Activated CD8-positive, alpha-beta memory T cell treated with anti-CD3 and anti-CD28 coated beads, Interleukin-2, amount 50 U/mL, for 4 hours (primary cell): ENCODE results near the gene USF2.

Experiments
- DNase-seq: peaks from one replicate; pipeline ENCODE4 v3.0.0-alpha.2; 2020

The USF2 gene

DNA sequence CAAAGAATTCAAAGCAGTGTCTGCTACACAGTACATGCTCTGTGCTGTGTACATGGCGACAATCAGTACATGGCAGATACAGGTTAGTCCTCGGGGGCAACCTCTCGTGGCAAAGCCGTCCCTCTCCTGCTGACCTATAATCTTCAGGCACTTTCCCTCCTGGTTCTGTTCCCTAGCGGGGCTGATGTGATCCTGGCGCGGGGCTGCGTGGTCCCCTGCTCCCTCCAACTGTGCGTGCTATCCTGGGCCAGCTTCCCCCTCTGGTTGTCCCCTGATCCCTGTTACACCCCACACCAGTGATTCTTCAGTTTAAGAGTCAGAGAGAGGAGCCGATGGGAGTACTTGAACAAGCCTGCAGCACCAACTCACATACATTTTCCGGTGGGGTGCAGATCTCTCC is 35.3 kb downstream of the USF2 start:
- no peak for DNase-seq

DNA sequence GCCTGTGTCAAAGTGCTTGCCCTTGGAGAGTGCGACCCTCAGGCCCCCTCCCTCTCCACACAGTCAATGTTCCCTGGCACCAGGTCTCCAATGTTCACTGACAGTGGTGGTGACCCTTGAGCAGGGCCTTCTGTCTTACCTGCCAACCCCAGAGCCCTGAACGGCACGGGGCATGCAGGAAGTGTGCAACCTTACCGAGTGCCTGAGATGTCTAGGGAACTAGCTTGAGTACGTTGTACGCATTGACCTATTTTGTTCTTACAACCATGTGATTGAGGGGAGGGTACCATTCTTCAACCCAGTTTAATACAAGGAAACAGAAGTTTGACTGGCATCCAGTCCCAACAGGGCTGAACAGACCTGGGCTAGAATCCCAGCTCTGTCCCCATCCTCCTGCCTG is 36.4 kb downstream of the USF2 start:
- DNase-seq = no peak

DNA sequence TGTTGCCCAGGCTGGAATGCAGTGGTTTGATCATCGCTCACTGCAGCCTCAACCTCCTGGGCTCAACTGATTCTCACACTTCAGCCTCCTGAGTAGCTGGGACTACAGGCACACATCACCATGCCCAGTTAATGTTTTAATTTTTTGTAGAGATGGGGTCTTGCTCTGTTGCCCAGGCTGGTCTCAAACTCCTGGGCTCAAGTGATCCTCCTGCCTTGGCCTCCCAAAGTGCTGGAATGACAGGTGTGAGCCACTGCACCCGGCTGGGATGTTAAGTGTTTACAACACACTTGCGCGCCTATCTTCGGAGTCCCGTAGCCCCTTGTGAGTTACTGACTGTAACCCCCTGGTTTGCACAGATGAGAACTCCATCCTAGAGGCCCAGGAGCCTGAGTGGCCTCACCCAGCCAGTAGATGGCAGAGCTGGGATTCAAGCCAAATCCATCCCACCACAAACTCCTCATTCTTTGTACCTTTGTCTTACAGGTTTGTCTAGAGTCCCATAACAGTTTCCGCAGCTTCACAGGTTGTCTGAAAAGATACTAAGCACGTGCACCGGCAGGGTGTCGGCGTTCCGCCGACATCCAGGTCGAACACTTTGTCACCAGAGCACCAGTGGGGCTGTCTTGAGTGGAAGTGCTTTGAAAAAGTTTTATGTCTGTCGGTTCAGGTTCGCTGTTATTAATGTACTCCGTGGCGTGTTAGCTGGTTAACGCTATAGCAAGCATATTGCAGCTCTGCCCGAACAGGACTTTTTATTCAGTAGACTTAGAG is 37.9 kb downstream of the USF2 start:
- DNase-seq = no peak

DNA sequence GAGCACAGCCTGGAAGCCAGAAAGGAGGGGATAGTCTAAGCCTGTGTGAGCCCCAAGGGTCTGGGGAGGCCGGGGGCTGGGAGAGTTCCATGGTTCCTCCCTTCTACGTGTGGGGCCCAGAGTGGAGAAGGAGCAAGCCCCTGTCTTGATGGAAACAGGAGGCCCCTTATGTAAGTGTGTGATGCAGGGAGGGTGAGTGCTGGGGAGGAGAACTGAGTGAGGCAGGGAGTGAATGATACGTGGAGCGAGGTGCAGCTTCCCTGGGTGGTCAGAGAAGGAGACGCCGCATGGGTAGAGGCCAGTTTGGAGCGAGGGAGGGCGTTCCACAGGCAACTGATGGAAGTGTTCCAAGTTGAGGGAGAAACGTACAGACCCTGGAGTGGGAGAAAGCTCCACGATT is 39.2 kb downstream of the USF2 start:
- DNase-seq = no peak

DNA sequence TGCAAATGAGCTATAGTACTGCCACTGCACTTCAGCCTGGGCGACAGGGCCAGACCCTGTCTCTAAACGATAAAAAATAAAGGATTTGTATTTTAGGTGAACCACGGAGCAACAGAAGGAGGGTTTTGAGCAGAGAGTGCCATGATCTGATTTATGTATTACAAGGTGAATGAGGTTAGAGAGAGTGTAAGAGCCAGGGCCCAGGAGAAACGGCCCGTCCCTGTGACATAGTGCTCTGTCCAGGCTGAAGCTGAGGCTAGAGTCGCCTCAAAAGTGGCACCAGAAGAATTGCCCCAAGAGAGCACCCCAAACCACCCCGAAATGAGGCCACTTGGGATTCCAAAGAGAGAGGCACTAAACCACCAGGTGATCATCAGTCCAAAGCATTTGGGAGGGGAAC is 40.1 kb downstream of the USF2 start:
- DNase-seq = no peak

DNA sequence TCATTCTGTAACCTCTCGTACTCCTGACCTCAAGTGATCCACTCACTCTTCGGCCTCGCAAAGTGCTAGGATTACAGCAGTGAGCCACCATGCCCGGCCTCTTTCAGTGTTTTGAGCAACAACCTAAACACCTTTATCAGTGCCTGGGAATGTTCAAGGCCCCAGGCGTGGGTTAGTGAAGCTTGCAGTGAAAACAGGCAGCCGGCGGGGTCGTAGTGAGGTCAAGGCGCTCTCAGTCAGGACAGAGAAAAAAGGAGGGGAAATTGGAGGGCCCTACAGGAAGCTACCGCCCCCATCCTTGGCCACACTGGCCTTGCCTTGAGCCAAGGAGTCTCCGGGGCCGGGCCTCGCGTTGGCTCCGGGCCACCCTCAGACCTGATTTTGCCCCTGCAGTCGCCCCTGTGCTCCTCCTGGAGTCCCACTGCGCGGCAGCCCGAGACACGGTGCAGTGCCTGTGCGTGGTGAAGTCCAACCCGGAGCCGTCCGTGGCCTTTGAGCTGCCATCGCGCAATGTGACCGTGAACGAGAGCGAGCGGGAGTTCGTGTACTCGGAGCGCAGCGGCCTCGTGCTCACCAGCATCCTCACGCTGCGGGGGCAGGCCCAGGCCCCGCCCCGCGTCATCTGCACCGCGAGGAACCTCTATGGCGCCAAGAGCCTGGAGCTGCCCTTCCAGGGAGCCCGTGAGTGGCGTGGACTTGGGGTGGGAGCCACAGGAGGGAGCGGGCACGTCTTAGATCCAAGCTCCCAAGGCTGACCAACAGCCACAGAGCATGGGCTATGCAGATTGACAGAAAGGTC is 40.9 kb downstream of the USF2 start:
- DNase-seq = no peak

DNA sequence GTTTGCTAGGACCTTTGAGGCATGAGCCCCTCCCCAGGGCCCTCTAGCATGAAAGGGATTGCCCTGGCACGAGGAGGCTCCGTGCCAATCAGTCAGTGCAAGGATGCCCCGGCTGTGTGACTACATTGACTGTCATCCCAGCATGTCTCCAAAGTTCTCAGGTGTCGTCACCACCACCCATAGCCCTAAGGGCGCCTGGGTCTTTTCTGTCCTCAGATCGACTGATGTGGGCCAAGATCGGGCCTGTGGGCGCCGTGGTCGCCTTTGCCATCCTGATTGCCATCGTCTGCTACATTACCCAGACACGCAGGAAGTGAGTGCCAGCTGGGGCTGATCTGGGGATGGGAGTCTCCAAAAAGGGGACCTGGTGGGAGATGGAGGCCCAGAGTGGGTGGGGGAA is 41.6 kb downstream of the USF2 start:
- DNase-seq = no peak

DNA sequence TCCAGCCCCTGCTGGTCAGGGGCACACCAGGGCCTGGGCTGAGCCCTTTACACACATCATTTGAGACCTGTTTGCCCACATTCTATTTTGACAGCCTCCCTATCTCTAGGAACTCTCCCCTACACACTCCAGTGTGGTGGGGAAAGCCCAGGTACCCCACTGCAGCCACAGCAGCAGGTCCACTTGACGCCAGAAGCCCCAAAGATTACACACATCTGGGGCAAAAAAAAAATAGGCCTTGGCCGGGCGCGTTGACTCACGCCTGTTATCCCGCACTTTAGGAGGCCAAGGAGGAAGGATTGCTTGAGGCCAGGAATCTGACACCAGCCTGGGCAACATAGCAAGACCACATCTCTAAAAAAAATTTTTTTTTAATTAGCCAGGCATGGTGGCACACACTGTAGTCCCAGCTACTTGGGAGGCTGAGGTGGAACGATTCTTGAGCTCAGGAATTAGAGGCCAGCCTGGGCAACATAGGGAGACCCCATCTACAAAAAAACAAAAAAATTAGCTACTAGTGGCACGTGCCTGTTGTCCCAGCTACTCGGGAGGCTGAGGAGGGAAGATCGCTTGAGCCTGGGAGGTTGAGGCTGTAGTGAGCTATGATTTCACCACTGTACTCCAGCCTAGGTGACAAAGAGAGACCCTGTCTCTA is 42.2 kb downstream of the USF2 start:
- no peak for DNase-seq

DNA sequence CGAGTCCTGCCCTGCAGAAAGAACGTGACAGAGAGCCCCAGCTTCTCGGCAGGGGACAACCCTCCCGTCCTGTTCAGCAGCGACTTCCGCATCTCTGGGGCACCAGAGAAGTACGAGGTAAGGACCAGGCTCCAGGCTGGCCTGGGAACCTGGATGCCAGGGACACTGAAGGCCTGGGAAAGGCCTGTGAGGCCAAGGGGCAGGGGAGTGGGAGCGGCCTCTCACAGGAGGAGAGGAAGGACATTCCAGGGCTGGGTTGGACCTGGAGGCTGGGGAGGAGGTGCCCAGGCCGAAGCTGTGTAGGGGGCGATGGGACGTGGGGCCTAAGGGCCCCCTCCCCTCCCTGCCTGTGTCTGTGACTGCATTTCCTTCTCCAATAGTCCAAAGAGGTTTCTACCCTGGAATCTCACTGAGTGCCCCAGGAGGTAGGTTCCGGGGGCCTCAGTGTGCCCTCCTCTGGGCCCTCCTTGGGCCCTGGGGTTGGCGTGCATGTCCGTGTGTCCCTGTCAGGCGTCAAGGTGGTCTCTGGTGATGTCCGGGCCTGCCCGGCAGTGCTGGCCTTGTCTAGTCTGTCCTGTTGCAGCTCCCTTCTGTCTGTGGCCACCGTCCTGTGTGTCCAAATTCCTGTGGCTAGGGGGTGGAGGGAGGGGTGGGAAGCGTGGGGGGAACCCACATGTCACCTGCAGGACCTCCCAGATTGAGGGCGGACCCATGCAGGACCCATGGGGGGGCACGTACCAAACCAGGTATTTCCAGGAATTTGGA is 43.3 kb downstream of the USF2 start:
- DNase-seq = no peak

DNA sequence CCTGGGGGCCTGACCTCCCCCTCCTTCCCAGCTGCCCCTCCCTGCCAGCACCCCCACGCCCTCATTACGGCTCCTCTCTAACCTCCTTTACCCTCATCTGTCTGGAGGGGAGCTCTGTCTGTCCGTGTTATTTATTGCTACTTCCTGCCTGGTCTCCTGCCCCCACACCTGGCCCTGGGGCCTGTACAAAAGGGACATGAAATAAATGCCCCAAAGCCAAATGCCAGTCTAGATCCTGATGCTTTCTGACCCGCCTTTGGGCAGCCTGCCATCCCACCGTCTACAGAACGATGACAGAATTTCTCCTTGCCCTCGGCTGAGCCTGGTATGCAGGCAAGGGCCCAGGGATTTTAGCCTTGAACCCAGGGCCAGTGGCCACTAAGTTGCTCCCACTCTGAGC is 44.8 kb downstream of the USF2 start:
- no peak for DNase-seq

DNA sequence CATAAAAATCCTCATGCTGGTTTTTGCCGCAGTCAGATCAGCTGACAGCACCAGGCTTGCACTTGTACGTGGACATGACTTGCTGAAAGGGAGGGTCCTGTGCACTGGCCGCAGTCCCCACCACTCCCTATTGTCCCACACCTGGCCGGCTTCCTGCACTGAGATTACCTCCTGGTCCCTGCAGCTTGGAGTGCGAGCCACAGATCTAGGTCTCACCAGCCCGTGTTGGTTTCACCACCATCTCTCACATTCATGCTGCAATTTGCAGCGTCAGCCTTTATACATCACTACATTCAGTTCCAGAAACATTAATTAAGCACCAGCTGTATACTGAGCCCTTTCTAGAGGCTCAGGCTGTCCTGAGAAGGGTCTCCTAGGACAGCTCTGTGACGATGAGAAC is 45.3 kb downstream of the USF2 start:
- no peak for DNase-seq

DNA sequence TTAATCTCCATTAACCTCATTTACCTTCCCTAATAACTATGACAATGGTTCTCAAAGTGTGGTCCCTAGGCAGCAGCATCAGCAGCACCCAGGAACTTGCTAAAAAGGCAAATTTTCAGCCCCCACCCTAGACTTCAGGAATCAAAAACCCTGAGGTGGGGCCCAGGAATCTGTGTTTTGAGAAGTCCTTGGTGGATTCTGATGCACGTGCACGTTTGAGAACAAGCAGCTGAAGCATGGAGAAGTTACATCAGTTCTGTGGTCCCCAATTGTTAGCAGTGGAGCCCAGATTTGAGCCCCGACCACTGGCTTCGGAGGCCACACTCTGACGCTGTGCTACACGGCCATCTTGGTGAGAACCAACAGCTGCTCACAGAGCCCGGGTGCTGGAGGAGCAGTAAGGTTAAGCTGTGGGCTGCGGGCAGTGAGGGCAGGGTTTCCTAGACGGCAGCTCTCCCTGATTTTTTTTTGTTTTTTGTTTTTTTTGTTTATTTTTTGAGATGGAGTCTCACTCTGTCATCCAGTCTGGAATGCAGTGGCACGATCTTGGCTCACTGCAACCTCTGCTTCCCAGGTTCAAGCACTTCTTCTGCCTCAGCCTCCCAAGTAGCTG is 46.2 kb downstream of the USF2 start:
- no peak for DNase-seq

DNA sequence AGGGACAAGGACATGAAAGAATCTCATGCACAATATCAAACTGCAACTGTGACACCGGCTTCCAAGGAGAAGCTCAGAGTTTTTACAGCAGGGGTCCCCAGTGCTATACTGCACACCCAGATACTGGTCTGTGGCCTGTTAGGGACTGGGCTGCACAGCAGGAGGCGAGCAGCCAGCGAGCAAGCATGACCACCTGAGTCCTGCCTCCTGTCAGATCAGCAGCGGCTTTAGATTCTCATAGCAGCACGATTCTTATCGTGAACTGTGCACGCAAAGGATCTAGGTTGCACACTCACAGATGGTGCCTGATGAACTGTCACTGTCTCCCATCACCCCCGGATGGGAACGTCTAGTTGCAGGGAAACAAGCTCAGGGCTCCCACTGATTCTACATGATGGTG is 47.1 kb downstream of the USF2 start:
- no peak for DNase-seq

DNA sequence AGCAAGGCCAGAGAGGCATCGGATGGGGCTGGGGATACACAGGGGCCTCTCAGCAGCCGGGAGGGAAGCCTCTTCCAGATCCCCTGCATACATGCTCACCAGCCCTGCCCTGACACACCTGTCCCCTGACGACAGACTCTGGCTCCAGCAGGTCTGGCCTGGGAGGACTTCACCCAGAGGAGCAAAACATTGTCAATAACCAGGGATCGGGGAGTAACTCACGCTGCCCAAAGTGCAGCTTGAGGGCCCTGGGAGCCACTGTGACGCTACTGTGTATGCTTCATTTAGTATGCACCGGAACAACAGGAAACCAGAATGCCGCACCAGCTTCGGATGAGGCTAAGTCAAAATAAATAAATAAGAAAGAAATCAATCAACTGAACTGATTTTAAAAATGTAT is 47.8 kb downstream of the USF2 start:
- DNase-seq = no peak

DNA sequence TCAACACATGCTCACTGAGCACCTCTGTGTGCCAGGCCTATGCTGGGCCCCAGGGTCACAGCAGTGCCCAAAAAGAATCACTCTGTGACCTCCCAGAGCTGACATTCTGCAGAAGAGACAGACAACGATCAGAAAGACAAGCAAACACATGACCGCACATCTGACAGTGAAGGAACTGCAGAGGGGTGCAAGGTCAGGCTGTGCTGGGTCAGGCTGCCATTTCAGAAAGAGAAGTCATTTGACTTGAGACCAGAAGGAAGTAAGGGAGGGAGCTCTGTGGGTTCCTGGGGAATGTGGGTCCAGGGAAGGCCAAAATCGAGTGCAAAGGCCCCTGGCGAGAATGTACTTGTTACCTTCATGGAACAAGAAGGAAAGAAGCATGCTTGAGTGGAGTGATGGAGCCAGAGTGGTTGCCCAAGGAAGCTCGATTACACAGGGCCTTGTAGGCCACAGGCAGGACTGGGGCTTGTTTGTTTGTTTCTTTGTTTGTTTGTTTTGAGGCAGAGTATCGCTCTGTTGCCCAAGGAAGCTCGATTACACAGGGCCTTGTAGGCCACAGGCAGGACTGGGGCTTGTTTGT is 48.8 kb downstream of the USF2 start:
- DNase-seq = no peak

DNA sequence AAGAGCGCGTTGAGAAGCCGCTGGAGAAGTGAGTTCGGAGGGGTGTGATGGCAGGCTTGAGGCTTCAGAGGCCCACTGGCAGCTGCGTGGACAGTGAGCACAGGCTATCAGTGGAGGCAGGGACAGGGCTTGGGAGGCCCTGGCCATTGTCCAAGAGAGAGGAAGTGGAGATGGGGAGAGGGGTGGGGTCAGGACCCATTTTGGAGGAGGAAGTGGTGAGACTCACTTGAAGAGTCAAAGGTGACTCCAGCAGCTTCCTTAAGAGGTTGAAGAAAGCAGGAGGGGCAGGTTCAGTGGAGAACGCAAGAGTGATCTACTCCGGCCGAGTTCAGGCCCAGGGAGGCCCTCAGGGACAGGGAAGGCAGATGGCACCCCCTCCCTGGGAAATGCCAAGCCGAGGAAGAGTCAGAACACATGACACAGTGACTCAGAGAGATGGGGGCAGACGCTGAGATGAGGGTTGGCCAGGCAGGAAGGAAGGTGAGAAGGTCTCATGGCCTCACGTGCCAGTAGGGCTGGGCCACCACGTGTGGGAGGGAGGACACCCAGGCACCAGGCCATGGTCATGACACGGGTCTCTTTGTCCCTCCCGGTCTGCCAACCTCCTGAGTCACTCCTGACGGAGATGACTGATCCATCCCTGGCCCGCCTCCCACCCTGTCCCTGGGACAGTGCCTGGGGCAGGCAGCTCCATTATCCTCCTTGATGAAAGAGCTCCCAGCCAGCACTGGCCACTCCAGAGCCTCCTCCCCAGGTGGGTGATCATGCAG is 50.1 kb downstream of the USF2 start:
- DNase-seq = no peak

DNA sequence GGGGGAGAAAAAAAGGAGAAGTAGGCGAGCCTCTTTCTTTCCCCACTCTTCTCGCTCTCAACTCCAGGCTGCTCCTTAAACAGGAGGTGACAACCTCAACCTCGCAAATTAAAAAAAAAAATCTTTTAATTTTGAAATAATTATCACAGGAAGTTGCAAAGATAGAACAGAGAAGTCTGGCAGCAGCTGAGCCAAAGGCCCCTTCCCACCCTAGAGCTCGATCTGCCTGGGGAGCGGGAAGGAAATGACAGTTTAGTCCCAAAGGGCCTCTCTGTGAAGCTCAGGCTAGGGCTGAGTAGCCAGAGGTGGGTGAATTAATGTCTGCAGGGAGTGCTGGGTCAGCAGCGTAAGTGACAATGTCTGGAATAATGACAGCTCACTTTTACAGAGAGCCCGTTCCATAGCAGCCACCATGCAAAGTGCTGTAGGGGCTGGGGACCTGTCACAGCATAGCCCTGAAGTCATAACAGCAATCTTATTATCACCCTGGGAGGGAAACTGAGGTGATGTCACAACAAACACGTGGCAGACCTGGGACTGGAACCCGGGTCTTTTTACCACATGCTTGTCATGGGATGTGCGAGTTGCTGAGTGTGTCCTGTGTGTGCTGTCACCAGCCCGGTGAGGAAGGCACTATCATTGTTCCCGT is 51.4 kb downstream of the USF2 start:
- no peak for DNase-seq

DNA sequence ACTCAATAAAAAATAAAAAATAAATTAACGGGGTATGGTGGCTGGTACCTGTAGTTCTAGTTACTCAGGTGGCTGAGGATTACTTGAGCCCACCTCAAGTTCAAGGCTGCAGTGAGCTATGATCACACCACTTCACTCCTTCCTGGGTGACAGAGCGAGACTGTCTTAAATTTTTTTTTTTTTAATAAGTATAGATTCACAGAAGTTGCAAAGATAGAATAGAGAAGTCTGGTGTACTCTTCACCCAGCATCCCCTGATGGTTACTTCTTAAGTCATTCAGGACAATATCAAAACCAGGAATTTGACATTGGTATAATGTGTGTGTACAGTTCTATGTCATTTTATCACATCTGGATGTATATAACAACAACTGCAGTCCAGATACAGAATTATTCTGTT is 52.5 kb downstream of the USF2 start:
- DNase-seq = no peak

DNA sequence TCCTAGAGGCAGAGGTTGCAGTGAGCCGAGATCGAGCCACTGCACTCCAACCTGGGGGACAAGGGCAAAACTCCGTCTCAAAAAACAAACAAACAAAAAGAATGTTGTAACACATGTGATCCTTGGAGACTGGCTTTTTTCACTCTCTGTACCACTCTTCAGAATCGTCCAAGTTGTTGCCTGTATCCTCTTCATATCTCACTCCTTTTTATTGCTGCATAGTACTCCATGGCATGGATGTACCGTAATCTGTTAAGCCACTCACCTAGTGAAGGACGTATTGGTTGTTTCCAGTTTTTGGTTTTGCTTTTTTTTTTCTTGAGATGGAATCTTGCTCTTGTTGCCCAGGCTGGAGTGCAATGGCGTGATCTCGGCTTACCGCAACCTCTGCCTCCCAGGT is 53.3 kb downstream of the USF2 start:
- DNase-seq = no peak

DNA sequence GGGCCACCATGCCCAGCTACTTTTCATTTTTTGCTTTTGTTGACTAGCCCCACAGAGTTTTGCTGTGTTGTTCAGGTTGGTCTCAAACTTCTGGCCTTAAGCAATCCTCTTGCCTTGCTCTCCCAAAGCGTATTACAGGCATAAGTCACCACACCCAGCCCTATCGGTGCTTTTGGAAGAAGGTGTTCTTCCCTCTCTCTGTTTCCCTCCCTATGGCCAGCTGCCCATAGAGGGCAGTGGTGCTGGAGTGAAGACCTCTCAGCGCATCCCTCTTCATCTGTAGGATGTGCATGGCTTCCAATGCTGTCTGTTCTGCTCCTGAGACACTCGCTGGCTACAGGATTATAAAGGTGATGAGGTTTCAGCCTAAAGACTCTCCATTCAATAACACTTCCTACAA is 58.9 kb downstream of the USF2 start:
- DNase-seq = no peak

DNA sequence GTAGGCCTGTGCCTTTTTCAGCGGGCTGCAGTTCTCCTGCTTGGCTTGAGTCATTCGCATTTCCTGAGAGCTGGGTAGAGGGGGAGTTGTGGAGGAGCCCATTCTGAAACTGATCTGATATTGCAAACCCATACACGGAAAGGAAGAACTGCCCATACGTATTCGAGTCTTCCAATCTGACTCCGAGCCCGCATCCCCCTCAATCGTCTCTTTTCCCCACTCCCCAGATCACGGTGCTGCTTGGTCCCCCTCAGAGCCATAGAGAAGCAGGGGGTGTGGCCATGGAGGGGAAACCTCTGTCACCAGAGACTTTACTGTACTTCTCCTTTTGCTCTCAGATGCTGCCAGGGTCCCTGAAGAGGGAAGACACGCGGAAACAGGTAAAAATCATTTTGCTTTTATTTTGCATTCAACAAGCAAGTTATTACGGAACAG is 60.1 kb downstream of the USF2 start, which contains the start of gene CD22:
Gene CD22, plus strand, starts transcription at position 337 of the 435 bp plus-strand sequence. CDS start 2,854 bp downstream, outside the sequence.
- no peak for DNase-seq
